Measurements from ENCODE around the gene SULF2.
"Not testable (repeated sequence)": the region's sequence is repeated elsewhere in the genome, so short reads cannot be mapped to it uniquely, and the experiment has no call there.

SULF2 gene

DNA sequence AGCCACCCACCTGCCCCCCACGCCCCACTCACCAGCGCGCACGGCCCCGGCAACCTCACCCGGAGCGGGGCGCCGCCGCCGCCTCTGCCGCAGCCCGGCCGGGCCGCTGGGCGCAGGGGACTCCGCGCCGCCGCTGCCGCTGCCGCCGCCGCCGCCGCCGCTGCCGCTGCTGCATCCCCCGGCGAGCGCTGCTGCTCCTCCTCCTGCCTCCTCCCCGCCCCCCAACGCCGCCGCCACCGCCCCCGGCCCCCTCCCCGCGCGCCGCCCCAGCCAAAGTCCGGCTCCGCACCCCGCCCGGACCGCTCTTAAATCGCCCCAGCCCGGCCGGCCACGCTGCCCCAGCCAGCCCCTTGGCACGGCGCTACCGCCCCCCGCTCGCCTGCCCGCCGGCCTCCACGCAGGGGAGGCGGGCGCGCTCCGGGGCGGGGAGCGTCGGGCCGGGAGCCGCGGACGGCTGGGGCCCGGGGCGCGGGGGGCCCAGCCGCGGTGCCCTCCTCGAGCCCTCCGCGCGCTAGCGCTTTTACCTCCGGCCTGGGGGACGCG, at the start of gene SULF2:
TSS of gene SULF2 (minus strand) at position 171 of the 543 bp plus-strand sequence. CDS start 28,118 bp downstream, outside the sequence.
- Histone ChIP-seq H3K4me2 (ENCODE audit: low read depth, low read length, poor library complexity, severe bottlenecking) (no peak within 1 kb of the TSS), H3K9me3 (ENCODE audit: insufficient read depth, low read depth, low read length) (no peaks in the 10 kb centered on the region), H3K9me2 (replicated peaks; ENCODE audit: low read depth, low read length) (no peaks in the 10 kb centered on the region), H3K4me1 (ENCODE audit: insufficient read depth, low read length, poor library complexity, severe bottlenecking) (no peaks in the 10 kb centered on the region), H3K27me3 (ENCODE audit: insufficient read depth, low read length, poor library complexity, severe bottlenecking) (no peaks in the 10 kb centered on the region), H3K36me3 (ENCODE audit: insufficient read depth, low read length) (no peaks in the 10 kb centered on the region), H2AFZ (ENCODE audit: low read length) (no peak within 1 kb of the TSS), H3K79me2 (ENCODE audit: insufficient read depth, low read length) (no peaks in the 10 kb centered on the region), H3K9ac (ENCODE audit: low read depth, low read length, poor library complexity, severe bottlenecking) (no peak within 1 kb of the TSS), H3F3A (ENCODE audit: low read depth) (no peaks in the 10 kb centered on the region), H4K20me1 (ENCODE audit: insufficient read depth, low read length, poor library complexity, severe bottlenecking) (no peaks in the 10 kb centered on the region), H3K4me3 (ENCODE audit: low read length, poor library complexity, severe bottlenecking) (no peak within 1 kb of the TSS)
- TF ChIP-seq EZH2phosphoT487 (IDR thresholded peaks at IDR 0.05; ENCODE audit: borderline replicate concordance) (no peak), CTCF (conservative IDR thresholded peaks at IDR 0.05; ENCODE audit: low read length) (no peak)

- not testable (repeated sequence) for H3K36me3 ChIP-seq (ENCODE audit: insufficient read depth, low read length); H3K27me3 ChIP-seq (ENCODE audit: insufficient read depth, low read length, poor library complexity, severe bottlenecking); H3K4me1 ChIP-seq (ENCODE audit: insufficient read depth, low read length, poor library complexity, severe bottlenecking); H3K9me2 ChIP-seq (replicated peaks; ENCODE audit: low read depth, low read length); H2AFZ ChIP-seq (ENCODE audit: low read length); H3K4me2 ChIP-seq (ENCODE audit: low read depth, low read length, poor library complexity, severe bottlenecking); H3K9ac ChIP-seq (ENCODE audit: low read depth, low read length, poor library complexity, severe bottlenecking); H3K9me3 ChIP-seq (ENCODE audit: insufficient read depth, low read depth, low read length); H3K79me2 ChIP-seq (ENCODE audit: insufficient read depth, low read length); H3F3A ChIP-seq (ENCODE audit: low read depth); H4K20me1 ChIP-seq (ENCODE audit: insufficient read depth, low read length, poor library complexity, severe bottlenecking); H3K4me3 ChIP-seq (ENCODE audit: low read length, poor library complexity, severe bottlenecking)
These were observed 46.4 kb upstream of the SULF2 start for GRCh38 chr20:47831675-47832074.

DNA sequence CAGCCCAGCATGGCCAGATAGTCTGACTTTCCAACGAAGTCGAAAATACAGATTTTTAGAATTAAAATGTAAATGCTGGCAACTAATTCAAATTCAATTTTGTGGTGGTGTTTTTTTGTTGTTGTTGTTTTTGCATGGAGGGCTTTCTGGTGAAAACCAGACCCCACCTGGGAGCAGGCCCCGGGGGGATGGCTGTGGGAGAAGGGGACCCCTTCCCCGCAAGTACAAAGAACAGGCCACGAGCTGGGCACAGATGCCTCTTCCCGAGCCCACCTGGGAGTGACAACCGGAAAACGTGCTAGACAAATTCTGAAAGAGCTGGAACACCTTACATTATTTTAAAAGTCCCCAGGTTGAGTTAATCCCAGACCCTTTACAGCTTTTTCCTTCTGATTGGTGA, 41.4 kb upstream of the SULF2 start:
- not testable (repeated sequence) for H3K4me1 ChIP-seq (ENCODE audit: insufficient read depth, low read length, poor library complexity, severe bottlenecking); H4K20me1 ChIP-seq (ENCODE audit: insufficient read depth, low read length, poor library complexity, severe bottlenecking); H3K36me3 ChIP-seq (ENCODE audit: insufficient read depth, low read length); H3K9me2 ChIP-seq (replicated peaks; ENCODE audit: low read depth, low read length); H3K4me2 ChIP-seq (ENCODE audit: low read depth, low read length, poor library complexity, severe bottlenecking); H3K27me3 ChIP-seq (ENCODE audit: insufficient read depth, low read length, poor library complexity, severe bottlenecking); H3K9me3 ChIP-seq (ENCODE audit: insufficient read depth, low read depth, low read length); H3K9ac ChIP-seq (ENCODE audit: low read depth, low read length, poor library complexity, severe bottlenecking); H2AFZ ChIP-seq (ENCODE audit: low read length); H3K4me3 ChIP-seq (ENCODE audit: low read length, poor library complexity, severe bottlenecking); H3F3A ChIP-seq (ENCODE audit: low read depth); H3K79me2 ChIP-seq (ENCODE audit: insufficient read depth, low read length)

- not testable (repeated sequence) for H3K36me3 ChIP-seq (ENCODE audit: insufficient read depth, low read length); H3K9me3 ChIP-seq (ENCODE audit: insufficient read depth, low read depth, low read length); H3K9ac ChIP-seq (ENCODE audit: low read depth, low read length, poor library complexity, severe bottlenecking); H3K79me2 ChIP-seq (ENCODE audit: insufficient read depth, low read length); H3K27me3 ChIP-seq (ENCODE audit: insufficient read depth, low read length, poor library complexity, severe bottlenecking); H3K4me3 ChIP-seq (ENCODE audit: low read length, poor library complexity, severe bottlenecking); H4K20me1 ChIP-seq (ENCODE audit: insufficient read depth, low read length, poor library complexity, severe bottlenecking); H3F3A ChIP-seq (ENCODE audit: low read depth); H3K9me2 ChIP-seq (replicated peaks; ENCODE audit: low read depth, low read length); H3K4me2 ChIP-seq (ENCODE audit: low read depth, low read length, poor library complexity, severe bottlenecking); H3K4me1 ChIP-seq (ENCODE audit: insufficient read depth, low read length, poor library complexity, severe bottlenecking); H2AFZ ChIP-seq (ENCODE audit: low read length)
These were observed 40.7 kb upstream of the SULF2 start for GRCh38 chr20:47826006-47826405.
